ENCODE measurements around the gene SNCAIP. TPM values are rescaled to one million over a fixed set of nuclear protein-coding genes. Genes with fewer than 3 reads are reported as not detected.

The SNCAIP gene
- total RNA-seq: 73.6 TPM

DNA sequence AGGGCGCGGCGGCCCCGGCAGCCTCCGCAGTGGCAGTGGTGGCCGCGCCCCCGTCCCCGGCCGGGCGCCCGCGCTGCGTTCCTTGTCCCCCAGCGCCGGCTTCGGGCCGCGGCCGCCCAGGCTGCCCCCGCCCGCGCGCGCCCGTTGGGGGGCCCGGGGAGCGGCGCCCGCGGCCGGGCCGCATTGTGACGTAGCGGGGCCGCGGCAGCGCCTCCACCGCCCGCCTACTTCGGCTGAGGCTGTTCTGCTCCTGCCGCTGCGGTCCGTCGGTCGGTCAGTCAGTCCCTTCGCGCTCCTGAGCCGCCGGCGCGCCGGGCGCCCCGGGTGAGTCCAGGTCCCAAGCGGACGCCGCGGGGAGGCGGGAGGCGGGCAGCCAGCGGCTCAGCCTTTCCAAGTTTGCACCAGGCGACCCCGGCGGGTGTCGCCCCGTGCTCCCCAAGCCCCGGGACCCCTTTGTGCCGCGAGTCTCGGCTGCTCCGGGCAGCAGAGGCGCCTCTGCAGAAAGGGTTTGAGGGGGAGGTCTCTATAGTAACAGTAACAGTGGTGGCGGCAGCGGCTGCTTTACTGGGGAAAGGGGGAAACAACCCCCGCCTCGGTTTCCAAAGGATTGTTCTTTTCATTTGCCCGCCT is at the start of gene SNCAIP:
SNCAIP (plus strand) TSS at position 277 of the 630 bp plus-strand sequence. CDS start 78,898 bp downstream, outside the sequence.

Other genes with a start within 250 kb of the SNCAIP start
- gene LOX, start 234.0 kb upstream of the SNCAIP start, total RNA-seq: 7.2 TPM
- gene ZNF474, start 182.7 kb upstream of the SNCAIP start, total RNA-seq: 0.94 TPM

Measured in parietal lobe (tissue), 1 donor.